ENCODE data around the gene KCTD10. TPM values are rescaled to one million over a fixed set of nuclear protein-coding genes. Genes with fewer than 3 reads are reported as not detected.

KCTD10 gene
- total RNA-seq, 1 experiment from 2014 or later: 41.5 TPM

DNA sequence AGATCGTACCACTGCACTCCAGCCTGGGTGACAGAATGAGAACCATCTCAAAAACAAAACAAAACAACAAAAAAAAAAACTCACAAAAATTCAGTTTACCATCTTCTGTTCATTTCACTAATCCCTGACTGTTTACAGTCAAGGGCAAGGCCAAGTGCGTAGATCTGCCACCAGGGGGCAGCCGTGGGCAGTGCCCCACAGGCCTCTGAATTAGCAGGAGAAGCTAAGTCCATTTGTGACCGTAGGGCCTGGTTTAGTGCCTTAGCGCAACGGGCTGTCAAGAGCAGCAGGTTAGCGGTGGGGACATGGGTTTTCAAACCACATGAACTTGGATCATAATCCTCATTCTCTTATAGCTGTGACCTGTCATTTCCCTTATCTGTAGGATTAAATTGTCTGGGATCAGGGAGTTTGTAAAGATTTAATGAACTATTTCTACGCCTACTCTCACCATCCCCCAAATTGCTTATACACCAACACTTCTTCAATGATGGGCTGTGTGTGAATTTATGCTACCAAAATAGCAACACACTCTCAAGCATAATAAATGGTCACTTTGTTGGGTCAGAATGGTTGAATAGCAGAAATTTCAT is 49.0 kb downstream of the KCTD10 start:
- Histone ChIP-seq H3K27me3 (replicated peaks; ENCODE audit: control insufficient read depth, insufficient read depth, low read length) (no peaks in the 10 kb centered on the region), H3K4me1 (no peaks in the 10 kb centered on the region), H3K9me3 (no peaks in the 10 kb centered on the region), H3K36me3 (ENCODE audit: control insufficient read depth, insufficient read depth, low read length) (no peaks in the 10 kb centered on the region), H3K4me3 (ENCODE audit: low read depth, low read length) (no peak overlapping the region)
- CTCF ChIA-PET: interaction anchor here (0.5 to 1.3 kb wide), 13 partner anchors 17 to 362 kb away, joined by 3 to 18 read pairs (median 4); partner anchors contain the start of genes KCTD10 and UBE3B
- no peak overlapping the region for H3K27ac Mint-ChIP-seq (ENCODE audit: unreplicated experiment)
- H3K27me3 Mint-ChIP-seq (ENCODE audit: insufficient read depth, unreplicated experiment): no peaks in the 10 kb centered on the region
- intact Hi-C loops (cut with micrococcal nuclease; ENCODE audit: unreplicated experiment): loop anchor here (1.0 kb wide), 1 partner anchor 344 kb away; no protein-coding TSS in a partner anchor
- BruUV-seq (replicated peaks): no TSS peak
- H3K9me3 Mint-ChIP-seq (ENCODE audit: unreplicated experiment): no peaks in the 10 kb centered on the region
- H3K4me3 Mint-ChIP-seq (ENCODE audit: unreplicated experiment): no peak overlapping the region
- peak; percentile 68 to 78 for DNase-seq
- TF ChIP-seq, protein P1, sequence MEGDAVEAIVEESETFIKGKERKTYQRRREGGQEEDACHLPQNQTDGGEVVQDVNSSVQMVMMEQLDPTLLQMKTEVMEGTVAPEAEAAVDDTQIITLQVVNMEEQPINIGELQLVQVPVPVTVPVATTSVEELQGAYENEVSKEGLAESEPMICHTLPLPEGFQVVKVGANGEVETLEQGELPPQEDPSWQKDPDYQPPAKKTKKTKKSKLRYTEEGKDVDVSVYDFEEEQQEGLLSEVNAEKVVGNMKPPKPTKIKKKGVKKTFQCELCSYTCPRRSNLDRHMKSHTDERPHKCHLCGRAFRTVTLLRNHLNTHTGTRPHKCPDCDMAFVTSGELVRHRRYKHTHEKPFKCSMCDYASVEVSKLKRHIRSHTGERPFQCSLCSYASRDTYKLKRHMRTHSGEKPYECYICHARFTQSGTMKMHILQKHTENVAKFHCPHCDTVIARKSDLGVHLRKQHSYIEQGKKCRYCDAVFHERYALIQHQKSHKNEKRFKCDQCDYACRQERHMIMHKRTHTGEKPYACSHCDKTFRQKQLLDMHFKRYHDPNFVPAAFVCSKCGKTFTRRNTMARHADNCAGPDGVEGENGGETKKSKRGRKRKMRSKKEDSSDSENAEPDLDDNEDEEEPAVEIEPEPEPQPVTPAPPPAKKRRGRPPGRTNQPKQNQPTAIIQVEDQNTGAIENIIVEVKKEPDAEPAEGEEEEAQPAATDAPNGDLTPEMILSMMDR (IDR thresholded peaks at IDR 0.05; ENCODE audit: insufficient read depth in 1 of 2, low read depth in 1 of 2, low read length in 1 of 2, severe bottlenecking in 1 of 2, unreplicated experiment in 1 of 2): peak; percentile 92 to 93
- POLR2A ChIA-PET: no interaction called here
- no peaks in the 10 kb centered on the region for H3K4me1 Mint-ChIP-seq (ENCODE audit: low read depth, unreplicated experiment)
- H3K36me3 Mint-ChIP-seq (ENCODE audit: insufficient read depth, unreplicated experiment): no peaks in the 10 kb centered on the region

DNA sequence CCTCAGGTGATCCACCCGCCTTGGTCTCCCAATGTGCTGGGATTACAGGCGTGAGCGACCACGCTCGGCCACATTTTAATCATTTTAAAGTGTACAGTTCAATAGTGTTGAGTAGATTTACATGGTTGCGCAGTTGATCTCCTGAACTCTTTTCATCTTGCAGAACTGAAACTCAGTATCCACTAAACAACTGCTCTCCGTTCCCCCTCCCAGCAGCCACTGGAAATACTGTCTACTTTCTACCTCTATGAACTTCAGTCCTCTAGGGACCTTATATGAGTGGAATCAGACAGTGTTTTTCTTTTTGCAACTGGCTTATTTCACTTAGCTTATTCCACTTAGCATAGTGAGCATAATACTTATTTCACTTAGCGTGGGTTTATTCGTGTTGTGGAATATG is 53.7 kb downstream of the KCTD10 start:
- Histone ChIP-seq H3K4me1 (no peaks in the 10 kb centered on the region), H3K27me3 (replicated peaks; ENCODE audit: control insufficient read depth, insufficient read depth, low read length) (no peaks in the 10 kb centered on the region), H3K9me3 (no peaks in the 10 kb centered on the region), H3K36me3 (ENCODE audit: control insufficient read depth, insufficient read depth, low read length) (no peaks in the 10 kb centered on the region), H3K4me3 (ENCODE audit: low read depth, low read length) (no peak overlapping the region)
- CTCF ChIA-PET: no interaction called here
- no peak overlapping the region for H3K27ac Mint-ChIP-seq (ENCODE audit: unreplicated experiment)
- peaks cover 7% of the 10 kb centered on the region for H3K27me3 Mint-ChIP-seq (ENCODE audit: insufficient read depth, unreplicated experiment)
- no peak overlapping the region for H3K4me3 Mint-ChIP-seq (ENCODE audit: unreplicated experiment)
- no peaks in the 10 kb centered on the region for H3K9me3 Mint-ChIP-seq (ENCODE audit: unreplicated experiment)
- no TSS peak for BruUV-seq (replicated peaks)
- H3K36me3 Mint-ChIP-seq (ENCODE audit: insufficient read depth, unreplicated experiment): no peaks in the 10 kb centered on the region
- no peaks in the 10 kb centered on the region for H3K4me1 Mint-ChIP-seq (ENCODE audit: low read depth, unreplicated experiment)
- POLR2A ChIA-PET: no interaction called here
- no peak for DNase-seq
- intact Hi-C loops (cut with micrococcal nuclease; ENCODE audit: unreplicated experiment): no loop called here
- TF ChIP-seq, protein P1 (IDR thresholded peaks at IDR 0.05; ENCODE audit: insufficient read depth in 1 of 2, low read depth in 1 of 2, low read length in 1 of 2, severe bottlenecking in 1 of 2, unreplicated experiment in 1 of 2): no peak

DNA sequence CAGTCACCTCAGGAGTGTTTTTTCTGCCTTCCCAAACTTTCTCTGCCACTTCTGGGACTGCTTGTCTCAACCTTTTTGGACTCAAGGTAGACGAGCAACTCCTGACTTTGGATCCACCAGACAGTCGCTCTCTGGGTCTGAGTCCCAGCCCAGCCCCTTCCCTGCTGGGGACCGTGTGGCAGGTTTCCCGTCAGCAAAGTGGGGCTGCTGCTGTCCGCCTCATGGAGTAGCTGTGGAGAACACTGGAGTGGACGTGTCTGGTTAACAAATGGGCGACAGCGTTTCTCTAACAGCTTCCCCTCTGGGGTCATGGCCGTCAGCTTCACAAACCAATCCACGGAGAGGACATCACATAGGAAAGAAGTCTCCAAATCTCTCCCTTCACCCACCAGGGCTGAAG is 54.8 kb downstream of the KCTD10 start:
- ChIA-PET CTCF (interaction anchor here (0.6 to 0.9 kb wide), 3 partner anchors 11 to 342 kb away, joined by 3 to 4 read pairs (median 4); no protein-coding TSS in a partner anchor), POLR2A (no interaction called here)
- Mint-ChIP-seq H3K27ac (ENCODE audit: unreplicated experiment) (no peak overlapping the region), H3K36me3 (ENCODE audit: insufficient read depth, unreplicated experiment) (no peaks in the 10 kb centered on the region), H3K4me1 (ENCODE audit: low read depth, unreplicated experiment) (no peaks in the 10 kb centered on the region), H3K27me3 (ENCODE audit: insufficient read depth, unreplicated experiment) (peaks cover 7% of the 10 kb centered on the region), H3K9me3 (ENCODE audit: unreplicated experiment) (no peaks in the 10 kb centered on the region), H3K4me3 (ENCODE audit: unreplicated experiment) (no peak overlapping the region)
- no TSS peak for BruUV-seq (replicated peaks)
- TF ChIP-seq, protein P1 (IDR thresholded peaks at IDR 0.05; ENCODE audit: insufficient read depth in 1 of 2, low read depth in 1 of 2, low read length in 1 of 2, severe bottlenecking in 1 of 2, unreplicated experiment in 1 of 2): no peak
- Histone ChIP-seq H3K4me1 (no peaks in the 10 kb centered on the region), H3K4me3 (ENCODE audit: low read depth, low read length) (no peak overlapping the region), H3K9me3 (no peaks in the 10 kb centered on the region), H3K36me3 (ENCODE audit: control insufficient read depth, insufficient read depth, low read length) (no peaks in the 10 kb centered on the region), H3K27me3 (replicated peaks; ENCODE audit: control insufficient read depth, insufficient read depth, low read length) (no peaks in the 10 kb centered on the region)
- intact Hi-C loops (cut with micrococcal nuclease; ENCODE audit: unreplicated experiment): no loop called here
- no peak for DNase-seq

Data from Caco-2 (cell line).